Uterus (tissue), 2 donors: ENCODE measurements around the gene PPP2R2C.

ENCODE experiments used
- POLR2A ChIP-seq, 2 donors: fragments of 450-650 bp; IDR thresholded peaks; one replicate each; pipeline ENCODE4 v1.6.1; 2016; ENCODE audit warnings: antibody characterized with exemption in 2 of 2, mild to moderate bottlenecking in 1 of 2, moderate library complexity in 1 of 2
- TF ChIP-seq, protein P1 (sequence below), 4 experiments: fragments of 200-600 bp in 2 of 4; fragments of 450-650 bp in 2 of 4; sonication (generic) in 2 of 4; IDR thresholded peaks; one replicate each; pipeline ENCODE4 v1.5.1; 2016 to 2019; ENCODE audit warnings: antibody characterized with exemption in 4 of 4, mild to moderate bottlenecking in 2 of 4, moderate library complexity in 1 of 4

DNA sequence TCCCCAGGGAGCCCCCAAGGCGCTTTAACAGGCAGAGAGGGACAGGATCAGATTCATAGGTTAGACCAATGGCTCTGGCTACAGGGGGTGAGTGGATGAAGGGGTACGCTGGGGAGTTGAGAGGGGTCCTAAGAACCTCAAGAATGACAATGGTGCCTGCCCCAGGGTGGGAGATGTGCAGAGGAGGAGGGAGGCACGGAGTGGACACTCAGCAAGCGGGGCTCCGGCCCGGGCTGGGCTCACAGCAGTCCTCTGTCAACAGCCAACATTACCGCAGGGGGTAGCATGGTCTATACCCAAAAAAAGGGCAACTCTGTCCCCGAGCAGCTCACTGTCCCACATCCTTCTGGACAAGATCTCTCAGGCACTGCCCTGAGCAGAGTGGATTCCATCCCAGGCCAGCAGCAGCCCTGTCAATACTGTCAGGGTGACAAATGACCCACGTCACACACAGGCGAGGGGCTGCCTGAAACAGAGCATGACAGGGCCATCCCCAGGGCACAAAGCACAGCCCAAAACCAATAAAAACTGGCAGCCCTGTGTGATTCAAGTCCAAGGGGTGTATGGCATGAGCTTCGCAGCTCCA, 47.7 kb upstream of the PPP2R2C start:
- TF ChIP-seq, protein P1, sequence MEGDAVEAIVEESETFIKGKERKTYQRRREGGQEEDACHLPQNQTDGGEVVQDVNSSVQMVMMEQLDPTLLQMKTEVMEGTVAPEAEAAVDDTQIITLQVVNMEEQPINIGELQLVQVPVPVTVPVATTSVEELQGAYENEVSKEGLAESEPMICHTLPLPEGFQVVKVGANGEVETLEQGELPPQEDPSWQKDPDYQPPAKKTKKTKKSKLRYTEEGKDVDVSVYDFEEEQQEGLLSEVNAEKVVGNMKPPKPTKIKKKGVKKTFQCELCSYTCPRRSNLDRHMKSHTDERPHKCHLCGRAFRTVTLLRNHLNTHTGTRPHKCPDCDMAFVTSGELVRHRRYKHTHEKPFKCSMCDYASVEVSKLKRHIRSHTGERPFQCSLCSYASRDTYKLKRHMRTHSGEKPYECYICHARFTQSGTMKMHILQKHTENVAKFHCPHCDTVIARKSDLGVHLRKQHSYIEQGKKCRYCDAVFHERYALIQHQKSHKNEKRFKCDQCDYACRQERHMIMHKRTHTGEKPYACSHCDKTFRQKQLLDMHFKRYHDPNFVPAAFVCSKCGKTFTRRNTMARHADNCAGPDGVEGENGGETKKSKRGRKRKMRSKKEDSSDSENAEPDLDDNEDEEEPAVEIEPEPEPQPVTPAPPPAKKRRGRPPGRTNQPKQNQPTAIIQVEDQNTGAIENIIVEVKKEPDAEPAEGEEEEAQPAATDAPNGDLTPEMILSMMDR (IDR thresholded peaks at IDR 0.05) = no peak
- no peak for TF ChIP-seq POLR2A (IDR thresholded peaks at IDR 0.05)
